Gastroesophageal sphincter (tissue), 3 donors: ENCODE results near the gene ACBD6.

ENCODE experiments used
- CTCF ChIP-seq, 4 experiments: fragments of 200-600 bp in 2 of 4; fragments of 450-650 bp in 2 of 4; sonication (generic) in 1 of 4; IDR thresholded peaks; one replicate each; pipeline ENCODE4 v1.5.1; 2017 to 2019; ENCODE audit warnings: antibody characterized with exemption in 4 of 4, mild to moderate bottlenecking in 2 of 4, moderate library complexity in 2 of 4
- EP300 ChIP-seq: sonication (generic); formaldehyde crosslinking; IDR thresholded peaks from one replicate; pipeline ENCODE4 v1.6.1; 2017; ENCODE audit warnings: antibody characterized with exemption, mild to moderate bottlenecking
- POLR2AphosphoS5 ChIP-seq: sonication (generic); formaldehyde crosslinking; IDR thresholded peaks from one replicate; pipeline ENCODE4 v1.6.1; 2017; ENCODE audit warnings: antibody characterized with exemption

- TF ChIP-seq CTCF (IDR thresholded peaks at IDR 0.05) (no peak), POLR2AphosphoS5 (no peak), EP300 (no peak)
These were observed 8.0 kb downstream of the ACBD6 start for GRCh38 chr1:180494370-180494769.
